ENCODE measurements around the gene KLHL26. TPM values are rescaled to one million over a fixed set of nuclear protein-coding genes. Genes with fewer than 3 reads are reported as not detected.

KLHL26 gene
- total and polyA plus RNA-seq, 2 experiments from 2014 or later: 2.9 to 6.4 TPM

DNA sequence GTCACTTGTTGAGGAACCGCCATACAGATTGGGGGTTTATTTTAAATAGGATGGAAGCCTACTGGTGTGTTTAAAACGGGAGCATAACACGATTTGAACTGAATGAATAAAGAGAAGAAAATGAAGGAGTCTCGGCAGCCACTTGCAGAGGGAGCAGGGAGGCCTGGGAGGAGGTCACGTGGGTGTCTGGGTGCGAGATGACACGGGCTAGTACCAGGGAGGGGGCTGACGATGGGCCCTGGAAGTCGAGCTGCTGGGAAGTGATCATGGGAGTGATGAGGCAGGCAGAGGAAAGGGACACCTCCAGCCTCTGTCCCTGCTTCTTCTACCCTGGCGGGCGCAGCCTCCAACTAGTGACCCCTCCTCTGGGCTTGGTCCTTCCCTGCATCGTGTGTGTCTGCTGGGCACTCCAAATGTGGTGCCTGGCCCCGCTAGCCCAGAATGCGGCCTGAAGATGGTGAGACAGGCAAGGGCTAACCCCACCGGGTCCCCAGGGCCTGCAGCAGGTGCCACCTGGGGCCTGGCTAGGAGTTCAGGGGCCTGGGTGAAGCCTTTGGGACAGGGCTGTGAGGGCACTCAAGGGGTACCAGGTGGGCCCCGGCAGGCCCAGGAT, 82.1 kb downstream of the KLHL26 start:
- DNase-seq: no peak
- no peaks in the 10 kb centered on the region for H3F3A ChIP-seq (ENCODE audit: insufficient read depth)
- no peaks in the 10 kb centered on the region for H3K79me2 ChIP-seq (ENCODE audit: insufficient read depth)
- WGBS, 2 experiments (ENCODE audit: low coverage in 1 of 2, low lambda C conversion rate in 2 of 2, missing lambda C conversion rate in 2 of 2): 92 to 93% methylated on average over 16 of the region's 16 CpGs
- H3K4me3 ChIP-seq: no peak overlapping the region
- H3K9me2 ChIP-seq (ENCODE audit: insufficient read depth): no peaks in the 10 kb centered on the region
- no peaks in the 10 kb centered on the region for H3K9me3 ChIP-seq (ENCODE audit: low read depth)
- no peaks in the 10 kb centered on the region for H3K4me1 ChIP-seq (ENCODE audit: insufficient read depth)
- no peak overlapping the region for H3K27ac ChIP-seq
- TF ChIP-seq EZH2 (IDR thresholded peaks at IDR 0.05; ENCODE audit: insufficient read depth, poor library complexity, severe bottlenecking) (no peak), EZH2phosphoT487 (IDR thresholded peaks at IDR 0.05; ENCODE audit: insufficient read depth, low read depth) (no peak)
- no peaks in the 10 kb centered on the region for H3K36me3 ChIP-seq (ENCODE audit: low read depth)
- no peaks in the 10 kb centered on the region for H4K20me1 ChIP-seq (ENCODE audit: insufficient read depth)
- H3K9ac ChIP-seq: no peak overlapping the region
- in situ Hi-C loops (cut with MboI): no loop called here
- H2AFZ ChIP-seq: no peak overlapping the region
- no peak overlapping the region for H3K4me2 ChIP-seq (ENCODE audit: unreplicated experiment)
- no peaks in the 10 kb centered on the region for H3K27me3 ChIP-seq (replicated peaks; ENCODE audit: insufficient read depth)

GRCh38 chr19:18719541-18719940, 82.7 kb downstream of the KLHL26 start:
- no peak overlapping the region for H3K4me3 ChIP-seq
- H3K79me2 ChIP-seq (ENCODE audit: insufficient read depth): no peaks in the 10 kb centered on the region
- no peaks in the 10 kb centered on the region for H3K27me3 ChIP-seq (replicated peaks; ENCODE audit: insufficient read depth)
- no peaks in the 10 kb centered on the region for H4K20me1 ChIP-seq (ENCODE audit: insufficient read depth)
- no peak overlapping the region for H3K4me2 ChIP-seq (ENCODE audit: unreplicated experiment)
- H3K9me3 ChIP-seq (ENCODE audit: low read depth): no peaks in the 10 kb centered on the region
- TF ChIP-seq EZH2phosphoT487 (IDR thresholded peaks at IDR 0.05; ENCODE audit: insufficient read depth, low read depth): no peak
- TF ChIP-seq EZH2 (IDR thresholded peaks at IDR 0.05; ENCODE audit: insufficient read depth, poor library complexity, severe bottlenecking): no peak
- no peaks in the 10 kb centered on the region for H3F3A ChIP-seq (ENCODE audit: insufficient read depth)
- in situ Hi-C loops (cut with MboI): no loop called here
- WGBS, 2 experiments (ENCODE audit: low coverage in 1 of 2, low lambda C conversion rate in 2 of 2, missing lambda C conversion rate in 2 of 2): 79 to 80% methylated on average over 25 of the region's 25 CpGs
- no peak for DNase-seq
- H2AFZ ChIP-seq: no peak overlapping the region
- H3K9me2 ChIP-seq (ENCODE audit: insufficient read depth): no peaks in the 10 kb centered on the region
- no peaks in the 10 kb centered on the region for H3K4me1 ChIP-seq (ENCODE audit: insufficient read depth)
- H3K27ac ChIP-seq: no peak overlapping the region
- no peaks in the 10 kb centered on the region for H3K36me3 ChIP-seq (ENCODE audit: low read depth)
- H3K9ac ChIP-seq: no peak overlapping the region

Small RNA genes lying within 50 kb of the gene (small RNA-seq; reads per million reads assigned to genes)
- gene RN7SL155P (ENCODE audit: low read depth, low replicate concordance): not detected

Other genes with a start within 250 kb of the KLHL26 start
- gene LRRC25, start 239.4 kb upstream of the KLHL26 start, total RNA-seq (2014; rRNA removed; shearing (Covaris generic)): not detected in 2 replicates
- gene LRRC25, start 239.4 kb upstream of the KLHL26 start, polyA plus RNA-seq (2016; fragmentation: Nextera tagmentation; extraction: Ambion mirVana): not detected in 2 replicates
- 156 and 169 TPM in 2 replicates for gene SSBP4, start 217.6 kb upstream of the KLHL26 start, total RNA-seq (2014; rRNA removed; shearing (Covaris generic))
- 46.5 and 46.9 TPM in 2 replicates for gene SSBP4, start 217.6 kb upstream of the KLHL26 start, polyA plus RNA-seq (2016; fragmentation: Nextera tagmentation; extraction: Ambion mirVana)
- 5.5 and 8.9 TPM in 2 replicates for gene ISYNA1, start 198.9 kb upstream of the KLHL26 start, total RNA-seq (2014; rRNA removed; shearing (Covaris generic))
- gene ISYNA1, start 198.9 kb upstream of the KLHL26 start, polyA plus RNA-seq (2016; fragmentation: Nextera tagmentation; extraction: Ambion mirVana): 12.3 and 17.2 TPM in 2 replicates
- 22.1 and 24.2 TPM in 2 replicates for gene ELL, start 115.0 kb upstream of the KLHL26 start, total RNA-seq (2014; rRNA removed; shearing (Covaris generic))
- 16.4 and 17.1 TPM in 2 replicates for gene ELL, start 115.0 kb upstream of the KLHL26 start, polyA plus RNA-seq (2016; fragmentation: Nextera tagmentation; extraction: Ambion mirVana)
- 419 and 466 TPM in 2 replicates for gene FKBP8, start 93.5 kb upstream of the KLHL26 start, total RNA-seq (2014; rRNA removed; shearing (Covaris generic))
- 195 and 208 TPM in 2 replicates for gene FKBP8, start 93.5 kb upstream of the KLHL26 start, polyA plus RNA-seq (2016; fragmentation: Nextera tagmentation; extraction: Ambion mirVana)
- 91.2 and 110 TPM in 2 replicates for gene KXD1, start 79.2 kb upstream of the KLHL26 start, total RNA-seq (2014; rRNA removed; shearing (Covaris generic))
- 129 and 135 TPM in 2 replicates for gene KXD1, start 79.2 kb upstream of the KLHL26 start, polyA plus RNA-seq (2016; fragmentation: Nextera tagmentation; extraction: Ambion mirVana)
- 647 and 755 TPM in 2 replicates for gene UBA52, start 65.2 kb upstream of the KLHL26 start, total RNA-seq (2014; rRNA removed; shearing (Covaris generic))
- gene UBA52, start 65.2 kb upstream of the KLHL26 start, polyA plus RNA-seq (2016; fragmentation: Nextera tagmentation; extraction: Ambion mirVana): 708 and 711 TPM in 2 replicates
- 79.9 and 133 TPM in 2 replicates for gene REX1BD, start 48.2 kb upstream of the KLHL26 start, total RNA-seq (2014; rRNA removed; shearing (Covaris generic))
- gene REX1BD, start 48.2 kb upstream of the KLHL26 start, polyA plus RNA-seq (2016; fragmentation: Nextera tagmentation; extraction: Ambion mirVana): 103 and 105 TPM in 2 replicates
- 40.0 and 59.2 TPM in 2 replicates for gene CRLF1, start 30.2 kb upstream of the KLHL26 start, total RNA-seq (2014; rRNA removed; shearing (Covaris generic))
- 8.6 and 9.9 TPM in 2 replicates for gene CRLF1, start 30.2 kb upstream of the KLHL26 start, polyA plus RNA-seq (2016; fragmentation: Nextera tagmentation; extraction: Ambion mirVana)
- gene TMEM59L, start 24.2 kb upstream of the KLHL26 start, total RNA-seq (2014; rRNA removed; shearing (Covaris generic)): 0.13 and 0.97 TPM in 2 replicates
- gene TMEM59L, start 24.2 kb upstream of the KLHL26 start, polyA plus RNA-seq (2016; fragmentation: Nextera tagmentation; extraction: Ambion mirVana): 2.1 and 3.4 TPM in 2 replicates
- gene CRTC1, start 46.7 kb downstream of the KLHL26 start, total RNA-seq (2014; rRNA removed; shearing (Covaris generic)): 1.2 and 1.4 TPM in 2 replicates
- 4.0 and 5.1 TPM in 2 replicates for gene CRTC1, start 46.7 kb downstream of the KLHL26 start, polyA plus RNA-seq (2016; fragmentation: Nextera tagmentation; extraction: Ambion mirVana)
- 93.8 and 96.6 TPM in 2 replicates for gene COMP, start 154.3 kb downstream of the KLHL26 start, total RNA-seq (2014; rRNA removed; shearing (Covaris generic))
- gene COMP, start 154.3 kb downstream of the KLHL26 start, polyA plus RNA-seq (2016; fragmentation: Nextera tagmentation; extraction: Ambion mirVana): 252 and 257 TPM in 2 replicates
- 51.7 and 57.4 TPM in 2 replicates for gene UPF1, start 194.9 kb downstream of the KLHL26 start, total RNA-seq (2014; rRNA removed; shearing (Covaris generic))
- gene UPF1, start 194.9 kb downstream of the KLHL26 start, polyA plus RNA-seq (2016; fragmentation: Nextera tagmentation; extraction: Ambion mirVana): 3.5 and 4.3 TPM in 2 replicates

Data from GM23248 (cell line).